Ammon's horn (tissue), 1 donor: Measurements from ENCODE around the gene TRDMT1.
"Not testable (repeated sequence)": the region's sequence is repeated elsewhere in the genome, so short reads cannot be mapped to it uniquely, and the experiment has no call there.

Experiments
- DNase-seq: peaks from one replicate; pipeline ENCODE4 v3.0.0-alpha.2; 2016; ENCODE audit warnings: low spot score

The TRDMT1 gene

DNA sequence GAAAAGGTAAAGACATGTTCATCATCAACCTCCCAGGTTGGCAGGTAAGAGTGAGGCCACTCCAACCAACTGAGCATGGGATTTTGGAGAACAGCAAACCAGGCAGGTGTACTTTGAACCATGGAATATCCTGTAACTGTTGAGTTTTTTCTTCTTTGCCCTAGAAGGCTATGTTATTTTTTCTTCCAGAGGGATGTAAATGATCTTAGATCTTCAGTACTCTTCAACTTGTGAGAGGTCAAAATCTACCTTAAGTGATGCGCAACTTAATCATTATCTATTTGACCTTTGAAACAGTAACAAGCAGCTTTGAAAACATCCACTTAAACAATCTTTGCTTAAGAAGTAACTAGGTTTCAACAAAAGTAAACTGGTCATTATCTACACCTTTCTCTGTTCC, 71.7 kb downstream of the TRDMT1 start, which contains the start of gene CUBN:
Gene CUBN (minus strand): TSS at position 71 of the 400 bp plus-strand sequence. CDS start 46 bp downstream, at position 25.
- DNase-seq = no peak

DNA sequence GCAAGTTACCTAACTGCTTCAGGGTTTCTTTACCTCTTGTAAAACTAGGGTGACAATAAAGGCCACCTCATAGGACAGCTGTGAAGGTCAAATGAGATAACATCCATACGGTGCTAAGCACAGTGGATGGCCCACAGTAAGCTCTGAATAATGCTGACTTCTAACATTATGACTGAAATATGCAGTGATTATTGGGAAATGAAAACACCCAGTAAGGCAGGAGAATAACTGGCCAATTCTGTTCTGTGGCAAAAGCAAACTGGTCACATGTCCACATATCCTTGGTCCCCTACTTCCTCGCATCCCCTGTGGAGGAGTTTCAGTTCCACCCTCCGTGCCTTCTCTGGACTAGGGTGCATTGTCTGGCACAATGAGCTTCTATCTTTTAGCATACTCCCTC, 73.2 kb downstream of the TRDMT1 start:
- no peak for DNase-seq

DNA sequence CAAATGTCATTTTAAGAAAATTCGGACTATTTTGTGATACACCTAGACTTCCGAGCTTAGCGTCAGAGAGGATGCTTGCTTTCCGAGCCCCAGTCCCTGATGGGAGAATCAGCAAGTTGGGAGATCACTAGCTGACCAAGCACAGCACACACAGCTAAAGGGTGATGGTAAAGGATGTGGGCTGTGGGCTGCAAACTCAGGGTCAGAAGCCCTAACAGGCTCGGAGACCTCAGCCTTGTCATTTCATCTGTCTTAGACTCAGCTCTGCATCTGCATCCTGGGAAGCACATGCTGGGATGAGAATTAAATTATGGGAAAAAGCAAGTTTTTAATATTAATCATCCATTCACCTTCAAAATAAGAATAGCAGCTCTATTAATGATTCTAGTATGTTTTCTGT, 75.1 kb downstream of the TRDMT1 start:
- no peak for DNase-seq

DNA sequence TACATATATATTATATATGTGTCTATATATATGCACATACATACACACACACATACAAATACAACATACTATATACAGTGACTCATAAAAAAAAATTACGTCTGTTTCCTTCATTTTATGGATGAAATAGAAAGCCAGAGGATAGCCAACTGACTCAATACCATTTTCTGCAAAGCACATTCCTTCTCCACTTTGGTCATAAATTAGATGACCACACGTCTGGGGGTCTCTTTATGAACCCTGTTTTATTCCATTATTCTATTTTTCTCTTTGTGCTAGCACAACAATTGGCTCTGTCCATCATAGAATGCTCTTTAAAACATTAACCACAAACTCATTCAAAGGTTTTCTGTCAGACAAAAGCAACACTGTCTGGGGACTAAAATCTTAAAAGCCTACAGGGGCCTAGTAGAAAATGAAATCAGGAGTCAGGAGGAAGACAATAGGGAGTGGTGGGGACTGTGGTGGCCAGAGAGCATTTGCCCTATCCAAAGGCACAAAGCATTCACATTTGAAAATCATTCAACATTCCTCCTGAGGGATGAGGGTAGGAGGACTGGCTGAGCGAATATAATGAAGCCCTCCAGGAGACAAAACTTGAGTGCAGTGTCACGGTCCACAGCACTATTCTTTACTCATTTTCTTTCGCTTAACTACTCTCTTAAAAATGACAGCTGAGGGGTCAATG, 76.1 kb downstream of the TRDMT1 start:
- DNase-seq = no peak

DNA sequence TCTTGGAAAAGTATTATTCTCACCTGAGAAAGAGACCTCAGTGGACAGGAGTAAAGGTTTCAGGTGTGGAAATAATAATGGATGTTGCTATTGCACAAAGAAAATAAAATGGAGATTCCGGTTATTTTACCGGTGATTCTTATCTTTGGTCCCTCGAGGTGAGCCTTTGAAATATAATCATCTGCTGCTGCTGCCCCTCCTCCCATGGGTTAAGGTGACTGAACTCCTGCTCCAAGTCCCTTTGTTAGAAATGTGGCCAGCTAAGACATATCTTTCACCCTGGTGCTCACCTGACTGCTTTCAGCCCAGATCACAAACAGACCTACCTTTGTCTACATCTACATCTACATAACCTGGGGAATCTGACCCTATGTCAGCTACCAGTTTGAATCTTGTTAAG, 77.5 kb downstream of the TRDMT1 start:
- DNase-seq = no peak

DNA sequence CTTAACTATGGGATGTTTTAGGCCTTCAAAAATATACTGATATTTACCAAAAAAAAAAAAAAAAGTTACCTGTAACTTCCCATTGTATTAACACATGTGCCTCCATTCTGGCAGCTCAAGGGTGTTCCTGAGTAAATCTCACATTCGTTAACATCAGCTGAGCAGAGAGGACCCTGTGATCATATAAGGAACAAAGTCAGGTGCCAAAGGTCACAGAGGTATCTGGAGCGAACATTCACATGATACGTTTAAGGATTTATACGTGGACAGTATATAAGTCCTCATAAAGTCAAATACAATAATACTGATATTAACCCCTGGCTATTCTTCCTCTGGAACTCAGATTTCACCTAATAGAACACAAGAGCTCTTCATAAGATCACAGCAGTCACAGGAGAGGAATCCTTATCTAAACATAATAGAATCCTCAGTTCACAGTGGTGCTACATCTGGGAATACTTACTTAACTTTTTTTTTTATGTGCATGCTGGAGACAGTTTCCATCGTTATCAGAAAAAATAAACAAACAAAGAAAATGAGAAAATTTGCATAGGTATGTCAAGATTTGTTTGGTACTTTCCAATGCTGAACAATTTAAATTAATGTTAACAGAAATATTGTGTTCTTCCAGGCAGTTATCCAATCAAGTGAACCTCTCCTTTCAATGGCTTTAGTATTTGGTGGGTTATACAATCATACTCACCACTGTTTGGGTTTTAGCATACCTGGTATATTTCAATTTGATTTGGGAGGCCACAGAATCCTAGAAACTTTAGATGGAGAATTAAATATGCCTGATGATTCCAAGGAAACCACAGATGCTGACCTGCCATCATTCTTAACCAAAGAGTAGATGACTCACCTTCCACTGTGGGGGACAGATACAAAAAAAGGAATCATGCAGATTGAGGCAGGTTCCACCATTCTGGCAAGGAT, 78.5 kb downstream of the TRDMT1 start:
- DNase-seq = no peak

DNA sequence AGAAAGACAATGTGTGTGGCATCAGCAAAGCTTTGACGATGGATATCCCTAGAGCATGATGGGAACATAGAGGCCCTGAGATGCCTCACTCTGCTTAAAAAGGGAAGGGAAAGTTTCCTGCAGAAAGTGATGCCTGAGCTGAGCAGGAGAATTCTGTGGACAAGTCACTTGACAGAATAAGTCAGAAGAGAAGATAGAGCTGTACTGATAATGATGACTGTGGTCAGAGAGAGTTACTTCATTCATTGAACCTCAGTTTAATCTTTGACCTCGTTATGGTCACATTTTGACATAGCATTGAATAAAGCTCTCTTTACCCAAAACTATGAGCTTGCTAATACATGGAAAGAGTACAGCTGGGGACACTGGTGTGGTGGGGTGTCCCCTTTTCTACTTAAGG, 79.4 kb downstream of the TRDMT1 start:
- DNase-seq = no peak

DNA sequence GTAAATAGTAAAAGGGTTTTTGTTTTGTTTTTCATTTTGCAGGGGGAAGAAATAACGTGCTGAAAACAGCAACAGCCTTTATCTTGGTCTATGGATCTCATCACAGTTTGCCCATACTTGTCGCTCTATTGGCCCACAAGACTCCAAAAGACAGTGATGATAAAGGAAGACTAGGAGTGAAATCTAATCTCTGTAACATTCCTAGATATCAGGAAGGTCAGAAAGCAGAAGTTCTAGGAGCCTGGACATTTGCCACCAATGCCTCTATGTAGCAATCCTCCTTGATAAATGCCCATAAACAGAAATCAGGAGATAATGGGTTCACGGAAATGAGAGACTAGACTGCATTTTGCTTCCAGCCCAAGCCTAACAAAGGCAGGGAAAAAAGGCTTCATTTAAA, 80.8 kb downstream of the TRDMT1 start:
- no peak for DNase-seq

DNA sequence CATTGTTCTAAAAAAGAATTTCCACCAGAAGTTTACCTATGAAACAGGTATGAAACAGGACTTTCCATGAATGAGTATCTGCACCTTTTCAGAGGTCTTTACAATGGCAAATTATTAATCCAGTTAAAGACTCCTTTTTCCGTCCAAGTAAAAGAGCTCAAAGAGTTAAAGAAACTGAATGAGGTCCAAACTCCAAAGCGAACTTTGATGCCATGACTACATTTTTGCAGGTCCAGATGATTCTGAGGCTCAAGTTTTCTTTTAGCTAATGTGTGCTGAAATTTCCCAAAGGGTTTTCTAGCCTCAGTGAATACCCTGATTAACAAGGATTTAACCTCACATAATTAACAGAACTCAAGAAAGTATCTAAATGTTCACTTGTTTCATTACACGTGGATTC, 81.6 kb downstream of the TRDMT1 start:
- no peak for DNase-seq

DNA sequence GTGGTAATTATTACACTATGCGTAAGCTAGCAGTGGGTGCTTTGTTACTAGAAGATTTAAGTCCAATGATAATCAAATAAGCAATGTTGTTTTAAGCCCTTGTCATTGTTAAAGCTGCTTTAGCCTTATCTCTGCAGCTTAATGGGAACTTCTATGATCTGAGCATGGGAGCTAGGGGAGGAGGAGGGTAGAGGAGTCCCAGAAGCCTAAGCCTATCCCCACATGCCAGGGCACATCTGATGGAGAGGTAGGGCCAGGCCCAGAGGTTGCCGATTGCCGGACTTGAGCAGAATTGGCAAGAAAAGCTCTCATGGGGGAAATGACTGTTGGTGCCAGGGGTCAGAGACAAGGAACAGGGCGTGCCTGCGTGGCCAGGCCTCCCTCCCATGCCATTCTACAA, 85.3 kb downstream of the TRDMT1 start:
- no peak for DNase-seq

DNA sequence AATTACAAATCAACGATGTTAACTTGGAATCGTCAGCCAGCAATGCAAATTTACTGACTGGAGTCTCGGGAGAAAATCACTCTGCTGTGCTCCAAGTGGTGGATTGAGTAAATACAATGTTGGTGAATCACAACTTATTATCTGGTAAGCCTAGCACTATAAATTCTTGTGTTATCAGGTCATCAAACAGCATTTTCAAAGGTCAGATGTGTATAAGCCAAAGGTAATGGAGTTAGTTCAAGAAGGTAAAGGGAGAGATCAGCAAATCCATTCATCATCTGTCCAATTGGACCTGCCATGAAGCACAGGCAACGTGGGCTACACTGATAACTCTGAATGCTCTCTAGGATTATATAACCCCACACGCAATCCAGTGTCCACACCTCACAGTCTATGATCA, 85.8 kb downstream of the TRDMT1 start:
- no peak for DNase-seq

DNA sequence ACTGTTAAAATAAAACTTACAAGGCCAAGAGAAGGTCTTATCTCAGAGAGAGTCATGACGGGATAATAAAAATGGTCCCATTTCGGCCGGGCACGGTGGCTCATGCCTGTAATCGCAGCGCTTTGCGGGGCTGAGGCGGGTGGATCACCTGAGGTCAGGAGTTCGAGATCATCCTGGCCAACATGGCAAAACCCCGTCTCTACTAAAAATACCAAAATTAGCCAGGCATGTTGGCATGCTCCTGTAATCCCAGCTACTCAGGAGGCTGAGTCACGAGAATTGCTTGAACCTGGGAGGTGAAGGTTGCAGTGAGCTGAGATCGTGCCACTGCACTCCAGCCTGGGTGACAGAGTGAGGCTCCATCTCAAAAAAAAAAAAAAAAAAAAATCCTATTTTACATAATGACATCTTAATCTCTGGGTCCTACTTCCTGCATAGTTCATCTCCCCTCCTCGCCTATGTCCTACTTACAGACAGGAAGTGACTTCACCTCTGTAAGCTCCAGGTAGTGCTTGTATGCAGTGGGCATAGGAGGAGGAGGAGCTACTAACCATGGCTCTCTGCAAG, 86.5 kb downstream of the TRDMT1 start:
- not testable (repeated sequence) for DNase-seq

DNA sequence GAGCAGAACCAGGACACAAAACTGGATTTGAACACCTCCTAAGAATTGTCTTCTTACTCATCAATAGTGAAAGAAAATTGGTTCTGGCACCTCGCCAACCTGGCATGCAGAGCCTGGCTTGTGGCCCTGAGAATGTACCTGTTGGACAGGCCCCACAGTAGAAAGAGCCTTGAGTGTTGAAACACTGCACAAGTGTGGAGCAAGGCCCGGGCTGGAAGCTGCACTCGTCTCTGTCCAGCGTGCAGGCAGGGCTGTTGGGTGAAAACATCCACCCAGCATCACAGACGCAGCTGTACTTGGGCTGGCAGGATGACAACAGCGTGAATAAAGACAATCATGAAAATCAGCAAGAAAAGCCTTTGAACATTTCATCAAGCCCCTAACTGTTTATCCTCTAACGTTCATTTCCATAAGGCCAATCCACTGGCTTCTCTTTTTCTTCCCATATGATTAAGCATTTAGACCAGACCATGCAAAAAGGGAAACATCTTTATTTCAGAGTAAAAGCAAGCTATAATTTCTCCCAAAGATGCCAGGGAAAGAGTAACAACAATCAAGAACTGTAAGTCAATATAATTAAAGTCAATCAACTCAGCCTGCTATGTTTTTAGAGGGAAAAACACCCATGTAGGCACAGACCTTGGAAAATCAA, 87.5 kb downstream of the TRDMT1 start:
- DNase-seq = peak; percentile 47

DNA sequence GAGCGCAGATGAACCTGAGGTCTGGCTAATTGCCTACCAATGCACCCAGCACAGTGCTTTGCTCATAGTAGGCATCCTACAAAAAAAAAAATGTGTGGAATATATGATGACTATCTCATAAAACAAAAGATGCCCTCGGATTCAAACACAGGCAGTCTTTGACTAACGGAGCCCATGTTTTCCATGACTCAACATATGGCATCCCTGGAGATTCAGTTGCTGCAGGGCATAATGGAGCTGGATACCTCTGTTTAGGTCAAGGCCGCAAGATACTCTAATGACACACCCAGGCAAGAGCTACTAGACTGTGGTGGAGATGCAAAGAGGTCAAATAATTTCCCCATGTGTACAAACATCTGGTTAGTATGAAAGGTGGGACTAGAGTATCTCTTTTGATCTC, 88.1 kb downstream of the TRDMT1 start:
- no peak for DNase-seq

DNA sequence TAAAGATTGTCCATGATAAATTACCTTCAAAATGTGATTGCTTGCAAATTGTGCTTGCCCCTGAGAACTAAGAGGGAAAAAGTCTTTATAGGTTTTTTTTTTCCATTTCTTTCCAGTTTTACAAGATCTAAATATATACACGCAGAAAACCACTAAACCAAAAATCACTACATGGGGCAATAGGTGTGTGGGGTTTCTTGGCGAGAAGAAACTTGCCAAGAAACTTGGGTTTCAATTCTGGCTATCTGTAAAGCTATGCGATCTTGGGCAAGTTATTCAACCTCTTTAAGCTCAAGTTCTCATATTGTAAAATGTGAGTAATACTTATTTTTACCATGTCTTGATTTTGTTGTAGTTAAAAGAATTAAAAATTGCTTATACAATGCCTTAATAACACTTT, 88.9 kb downstream of the TRDMT1 start:
- no peak for DNase-seq

DNA sequence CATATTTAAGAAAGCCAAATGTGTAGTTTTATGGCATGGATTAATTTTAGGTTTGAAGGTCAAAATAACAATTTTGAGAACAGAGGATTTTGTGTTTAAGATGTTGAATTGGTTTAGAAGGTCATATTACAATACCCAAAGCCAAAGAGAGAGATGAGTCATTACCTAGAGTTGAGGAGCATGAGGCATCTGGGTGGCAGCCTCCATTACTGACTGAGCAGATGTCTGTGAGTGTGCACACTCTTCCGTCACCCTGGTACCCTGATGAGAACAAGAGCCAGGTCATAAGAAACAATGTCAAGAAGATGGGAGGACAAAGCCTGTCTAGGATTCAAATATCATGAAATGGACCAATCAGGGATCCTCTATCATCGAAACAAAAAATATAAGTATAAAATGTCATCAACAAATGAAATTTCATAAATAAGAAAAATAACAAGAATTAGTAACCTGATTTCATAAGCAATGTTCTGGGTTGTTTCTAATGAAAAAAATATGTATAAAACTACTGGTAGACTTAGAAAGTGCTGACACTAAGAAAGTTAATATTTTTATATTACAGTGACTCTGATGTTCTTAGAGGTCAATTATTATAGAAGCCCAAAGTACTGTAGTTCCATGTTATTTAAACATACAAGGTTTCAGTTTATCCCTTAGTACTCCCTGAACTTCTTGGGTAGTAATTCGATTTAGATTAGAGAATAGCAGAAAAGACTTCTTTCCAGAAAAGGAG, 91.8 kb downstream of the TRDMT1 start:
- DNase-seq = no peak

DNA sequence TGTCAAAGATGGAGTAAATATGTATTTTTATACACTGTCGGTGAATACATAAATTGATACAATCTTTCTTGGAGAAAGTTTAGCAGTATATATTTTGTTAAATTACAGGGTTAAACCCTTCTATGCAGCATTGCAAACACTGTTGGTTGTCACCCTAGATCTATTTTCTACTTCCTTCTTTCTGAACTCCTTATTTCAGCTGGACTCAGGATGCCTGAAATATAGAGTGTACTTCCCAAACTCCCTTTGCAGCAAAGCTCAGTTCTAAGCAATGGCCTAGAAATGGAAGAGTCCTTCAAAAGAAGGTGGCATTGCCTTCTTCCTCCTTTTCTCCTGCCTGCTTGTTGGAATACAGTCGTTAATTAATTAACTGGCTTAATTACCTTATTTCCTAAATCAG, 92.4 kb downstream of the TRDMT1 start:
- DNase-seq = no peak

DNA sequence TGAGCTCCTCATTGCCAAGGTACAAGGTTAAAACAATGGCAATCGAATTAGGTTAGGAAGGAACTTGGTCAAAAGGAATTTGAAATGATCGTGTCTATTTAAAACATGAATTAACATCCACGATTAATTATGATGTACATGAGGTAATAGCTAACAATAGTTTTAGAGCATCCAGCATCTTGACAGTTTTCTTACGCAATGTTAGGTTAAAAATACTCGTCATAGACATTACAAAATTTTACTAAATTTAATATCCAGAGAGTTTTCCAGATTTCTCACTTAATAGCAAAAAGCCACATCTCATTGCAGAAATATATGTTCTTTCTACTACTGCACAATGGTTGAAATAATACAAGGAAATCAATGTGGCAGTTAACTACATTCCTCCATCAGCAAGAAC, 94.5 kb downstream of the TRDMT1 start:
- DNase-seq = no peak

DNA sequence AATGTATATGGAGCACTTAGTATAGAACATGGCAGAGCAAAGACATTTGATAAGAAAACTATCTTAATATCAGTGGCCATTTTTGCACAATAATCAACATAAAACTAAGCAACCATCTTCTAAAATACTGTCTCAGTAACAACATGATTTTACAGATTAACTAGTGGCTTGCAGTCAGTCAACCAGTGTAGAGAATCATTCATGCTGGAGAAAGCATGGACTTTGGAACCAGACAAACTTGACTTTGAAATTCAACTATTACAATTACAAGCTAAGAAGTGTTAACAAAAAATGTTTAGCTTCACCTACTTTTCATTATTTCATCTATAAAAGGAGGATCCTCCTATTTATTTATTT, 99.6 kb downstream of the TRDMT1 start:
- no peak for DNase-seq

DNA sequence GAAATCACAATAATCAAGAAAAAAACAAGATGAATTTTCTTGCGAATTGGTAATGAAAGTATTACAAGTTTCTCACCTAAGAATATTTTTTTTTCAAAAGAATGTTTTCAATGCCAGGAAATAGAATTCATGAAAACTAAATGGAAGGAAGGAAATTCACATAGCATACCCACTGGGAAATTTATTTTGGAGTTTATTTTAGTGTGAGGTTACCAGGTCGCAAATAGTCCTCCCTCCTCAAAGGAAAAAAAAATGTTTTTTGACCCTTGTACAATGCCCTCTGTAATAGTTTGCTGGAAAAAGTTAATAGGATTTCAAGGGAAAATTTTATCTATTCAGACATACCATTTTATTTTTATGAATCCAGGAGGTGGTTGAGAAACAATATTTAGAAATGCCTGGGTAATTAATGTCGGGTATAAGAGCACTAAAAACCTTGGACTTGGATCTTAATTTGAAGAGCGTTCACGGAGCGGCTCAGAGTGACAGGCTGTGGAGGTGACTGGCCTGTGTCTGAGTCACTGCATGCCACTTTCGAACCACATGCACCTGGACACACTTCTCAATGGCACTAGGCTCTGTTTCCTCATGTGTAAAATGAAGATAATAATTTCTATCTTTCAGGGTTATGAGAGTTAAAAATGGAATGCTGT, 100.1 kb downstream of the TRDMT1 start:
- DNase-seq = no peak

DNA sequence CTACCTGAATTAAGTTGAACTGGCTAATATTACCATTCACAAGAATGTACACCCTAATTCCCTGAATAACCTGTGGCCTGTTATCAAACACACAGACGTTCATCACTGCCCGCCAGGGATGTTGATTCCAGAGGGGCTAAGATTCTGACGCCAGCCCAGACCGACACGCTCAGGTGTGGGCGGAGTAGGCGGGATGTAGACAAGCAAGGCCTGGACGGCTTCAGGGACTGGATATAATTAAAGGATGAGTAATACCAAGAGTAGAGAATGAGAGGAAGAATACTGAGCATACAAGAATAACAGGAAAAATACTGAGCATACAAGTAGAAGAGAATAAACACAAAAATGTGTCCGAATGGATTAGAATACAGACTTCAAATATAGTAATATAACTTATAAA, 100.9 kb downstream of the TRDMT1 start:
- no peak for DNase-seq
